OCI-LY7 (cell line): Measurements from ENCODE around the gene TRPM3. TPM values are rescaled to one million over a fixed set of nuclear protein-coding genes. Genes with fewer than 3 reads are reported as not detected.

Experiments
- BruUV-seq: library from RNA; stranded (reverse); fragments of 400-500 nt; replicated peaks from 2 replicates; lab custom pipeline; 2021; lab: Mats Ljungman, UMichigan
- CTCF ChIA-PET: fragments of 300-600 bp; sonication (Branson Sonifier 250); formaldehyde crosslinking; loops from one replicate; lab custom pipeline; 2022; ENCODE audit warnings: antibody characterized with exemption; ENCODE audit not compliant: unreplicated experiment; lab: Charles Lee
- POLR2A ChIA-PET: fragments of 300-600 bp; sonication (Branson Sonifier 250); formaldehyde crosslinking; loops from one replicate; lab custom pipeline; 2022; ENCODE audit warnings: antibody characterized with exemption; lab: Charles Lee
- DNase-seq: peaks from one replicate; pipeline ENCODE4 v3.0.0-alpha.2; 2015; ENCODE audit warnings: low spot score
- H2AFZ ChIP-seq: fragments of 200-600 bp; sonication (generic), shearing (Covaris generic); 2 replicates; pipeline ENCODE4 v1.6.1; 2014; ENCODE audit warnings: mild to moderate bottlenecking, antibody characterized with exemption, low read length, moderate library complexity
- H3K27ac ChIP-seq: fragments of 200-600 bp; sonication (generic); 2 replicates; pipeline ENCODE4 v1.5.1; 2014; ENCODE audit warnings: mixed run types, low read depth, mild to moderate bottlenecking, moderate library complexity, low read length, inconsistent platforms; ENCODE audit not compliant: poor library complexity, severe bottlenecking
- H3K36me3 ChIP-seq: fragments of 200-600 bp; sonication (generic); 2 replicates; pipeline ENCODE4 v1.6.1; 2014; ENCODE audit warnings: mild to moderate bottlenecking, antibody characterized with exemption, low read length, moderate library complexity, mixed read lengths; ENCODE audit not compliant: insufficient read depth
- H3K4me1 ChIP-seq: fragments of 200-600 bp; sonication (generic); 2 replicates; pipeline ENCODE4 v1.5.1; 2014; ENCODE audit warnings: mild to moderate bottlenecking, low read length; ENCODE audit not compliant: insufficient read depth, poor library complexity, severe bottlenecking
- H3K4me2 ChIP-seq: fragments of 200-600 bp; sonication (generic); 2 replicates; pipeline ENCODE4 v1.6.1; 2014; ENCODE audit warnings: mild to moderate bottlenecking, low read length
- H3K4me3 ChIP-seq: fragments of 200-600 bp; sonication (generic); 2 replicates; pipeline ENCODE4 v1.5.1; 2014; ENCODE audit warnings: mild to moderate bottlenecking, low read depth, low read length; ENCODE audit not compliant: poor library complexity, severe bottlenecking
- H3K79me2 ChIP-seq: fragments of 200-600 bp; sonication (generic); 2 replicates; pipeline ENCODE4 v1.6.1; 2016; ENCODE audit warnings: low read depth, mild to moderate bottlenecking, low read length, moderate library complexity, mixed read lengths; ENCODE audit not compliant: insufficient read depth
- H3K9me2 ChIP-seq: fragments of 200-600 bp; sonication (generic); 2 replicates; pipeline ENCODE4 v1.6.1; 2016; ENCODE audit warnings: mild to moderate bottlenecking, low read length, mixed read lengths; ENCODE audit not compliant: insufficient read depth
- H3K9me3 ChIP-seq: fragments of 200-600 bp; sonication (generic); 2 replicates; pipeline ENCODE4 v1.6.1; 2014; ENCODE audit warnings: mild to moderate bottlenecking, mixed run types, low read length, mixed read lengths
- H4K20me1 ChIP-seq: fragments of 200-600 bp; sonication (generic); 2 replicates; pipeline ENCODE4 v1.6.1; 2014; ENCODE audit warnings: mild to moderate bottlenecking, antibody characterized with exemption, low read length, moderate library complexity, mixed read lengths; ENCODE audit not compliant: insufficient read depth
- EZH2phosphoT487 ChIP-seq: fragments of 200-600 bp; sonication (generic); IDR thresholded peaks from 2 replicates; pipeline ENCODE4 v1.6.1; 2018; ENCODE audit warnings: low read depth, borderline replicate concordance, mild to moderate bottlenecking, mixed run types, antibody characterized with exemption, low read length, moderate library complexity, mixed read lengths
- intact Hi-C: fragments of 100-400 bp; cut with micrococcal nuclease; formaldehyde crosslinking; loops from one replicate; pipeline ENCODE4 v1.10.0; 2022; ENCODE audit not compliant: unreplicated experiment
- total RNA-seq, 2 experiments: library from RNA; depleted of rRNA in 1 of 2; stranded (reverse); fragments of >200 nt in 1 of 2; shearing (Covaris generic) in 1 of 2; gene quantifications; 2 replicates each; pipeline ENCODE4 v1.2.3, GENCODE V29; 2014 to 2022
- TF ChIP-seq, protein P1 (sequence below): fragments of 200-600 bp; sonication (generic); conservative IDR thresholded peaks from 2 replicates; pipeline ENCODE4 v1.5.1; 2014; ENCODE audit warnings: mild to moderate bottlenecking, antibody characterized with exemption, low read length, moderate library complexity, mixed read lengths

Gene TRPM3
- total RNA-seq, 2 experiments from 2014 or later: not detected

DNA sequence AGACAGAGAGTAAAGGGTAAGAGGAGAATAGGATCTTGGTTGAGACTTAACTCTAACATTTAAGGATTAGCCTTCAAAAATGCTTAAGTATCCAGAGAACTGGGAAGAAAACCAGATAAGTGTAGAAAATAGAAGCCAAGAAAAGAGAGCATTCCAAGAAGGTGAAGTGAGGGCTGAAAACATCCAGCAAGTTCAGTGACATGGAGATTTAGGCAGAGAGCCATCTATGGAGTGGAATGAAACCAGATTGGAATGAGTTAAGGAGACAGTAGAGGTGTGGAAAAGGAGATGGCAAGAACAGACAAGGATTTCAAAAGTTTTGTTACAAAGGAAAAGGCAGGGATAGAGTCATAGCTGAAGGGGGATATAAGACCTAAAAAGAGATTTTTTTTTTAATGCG, 188.1 kb downstream of the TRPM3 start:
- Histone ChIP-seq H3K4me1 (no peaks in the 10 kb centered on the region), H3K4me3 (no peak overlapping the region), H3K9me2 (no peaks in the 10 kb centered on the region), H2AFZ (no peak overlapping the region), H3K4me2 (no peak overlapping the region), H3K36me3 (no peaks in the 10 kb centered on the region), H3K9me3 (no peaks in the 10 kb centered on the region), H3K27ac (no peak overlapping the region), H3K79me2 (no peaks in the 10 kb centered on the region), H4K20me1 (no peaks in the 10 kb centered on the region)
- DNase-seq: no peak
- ChIA-PET POLR2A (no interaction called here), CTCF (no interaction called here)
- intact Hi-C loops: no loop called here
- TF ChIP-seq, protein P1, sequence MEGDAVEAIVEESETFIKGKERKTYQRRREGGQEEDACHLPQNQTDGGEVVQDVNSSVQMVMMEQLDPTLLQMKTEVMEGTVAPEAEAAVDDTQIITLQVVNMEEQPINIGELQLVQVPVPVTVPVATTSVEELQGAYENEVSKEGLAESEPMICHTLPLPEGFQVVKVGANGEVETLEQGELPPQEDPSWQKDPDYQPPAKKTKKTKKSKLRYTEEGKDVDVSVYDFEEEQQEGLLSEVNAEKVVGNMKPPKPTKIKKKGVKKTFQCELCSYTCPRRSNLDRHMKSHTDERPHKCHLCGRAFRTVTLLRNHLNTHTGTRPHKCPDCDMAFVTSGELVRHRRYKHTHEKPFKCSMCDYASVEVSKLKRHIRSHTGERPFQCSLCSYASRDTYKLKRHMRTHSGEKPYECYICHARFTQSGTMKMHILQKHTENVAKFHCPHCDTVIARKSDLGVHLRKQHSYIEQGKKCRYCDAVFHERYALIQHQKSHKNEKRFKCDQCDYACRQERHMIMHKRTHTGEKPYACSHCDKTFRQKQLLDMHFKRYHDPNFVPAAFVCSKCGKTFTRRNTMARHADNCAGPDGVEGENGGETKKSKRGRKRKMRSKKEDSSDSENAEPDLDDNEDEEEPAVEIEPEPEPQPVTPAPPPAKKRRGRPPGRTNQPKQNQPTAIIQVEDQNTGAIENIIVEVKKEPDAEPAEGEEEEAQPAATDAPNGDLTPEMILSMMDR: no peak
- no peak for TF ChIP-seq EZH2phosphoT487
- no TSS peak for BruUV-seq

DNA sequence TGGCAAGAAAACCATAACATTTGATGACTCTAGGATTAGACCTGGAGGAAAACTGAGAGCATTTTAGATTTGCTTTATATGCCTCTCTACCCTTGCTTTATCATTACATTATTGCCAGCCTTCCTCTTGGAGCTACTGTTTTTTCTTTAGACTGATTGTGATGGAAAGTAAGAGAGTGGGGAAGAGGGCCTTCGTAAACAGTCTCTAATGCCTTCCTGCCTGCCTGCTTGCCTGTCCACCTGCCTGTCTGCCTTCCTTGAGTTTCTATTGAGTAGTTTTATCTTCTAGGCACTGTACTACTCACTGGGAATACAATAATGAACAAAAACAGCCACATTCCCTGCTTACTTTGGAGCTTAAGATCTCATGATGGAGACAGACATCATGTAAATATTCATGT, 189.3 kb downstream of the TRPM3 start:
- intact Hi-C loops: no loop called here
- H3K27ac ChIP-seq: no peak overlapping the region

DNA sequence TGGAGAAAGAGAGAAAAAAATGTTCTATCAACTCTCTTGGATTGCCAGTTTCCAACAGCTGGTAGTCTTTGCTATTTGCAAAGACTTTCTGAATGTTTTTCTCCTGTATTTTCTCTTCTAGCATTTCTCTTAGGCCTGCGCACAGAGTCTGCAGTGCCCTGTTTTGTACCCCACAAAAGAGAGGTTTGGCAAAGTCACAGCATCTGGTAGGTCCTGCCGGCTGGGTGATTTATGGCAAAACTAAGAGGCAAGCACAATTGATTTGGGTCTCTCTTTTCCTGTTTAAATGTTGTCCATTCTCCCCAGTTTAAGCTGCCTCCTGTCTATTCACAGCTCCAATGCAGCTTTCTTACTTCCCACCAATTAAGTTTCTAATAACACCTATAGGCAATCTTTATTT, 193.9 kb downstream of the TRPM3 start:
- Histone ChIP-seq H3K4me2 (no peak overlapping the region), H3K27ac (no peak overlapping the region), H3K4me3 (no peak overlapping the region), H3K9me2 (no peaks in the 10 kb centered on the region), H3K79me2 (no peaks in the 10 kb centered on the region), H3K36me3 (no peaks in the 10 kb centered on the region), H2AFZ (no peak overlapping the region), H4K20me1 (no peaks in the 10 kb centered on the region), H3K9me3 (no peaks in the 10 kb centered on the region), H3K4me1 (no peaks in the 10 kb centered on the region)
- DNase-seq: no peak
- ChIA-PET POLR2A (interaction anchor here (1.5 kb wide), 1 partner anchor 10 kb away, joined by 8 read pairs; no protein-coding TSS in a partner anchor), CTCF (no interaction called here)
- no peak for TF ChIP-seq EZH2phosphoT487
- TF ChIP-seq, protein P1: no peak
- intact Hi-C loops: loop anchor here (10.0 kb wide), 2 partner anchors 47 to 317 kb away; no protein-coding TSS in a partner anchor
- BruUV-seq: no TSS peak

More for the DNA sequence above, 189.3 kb downstream of the TRPM3 start:
- H3K9me2 ChIP-seq: no peaks in the 10 kb centered on the region
- H3K4me2 ChIP-seq: no peak overlapping the region
- no peaks in the 10 kb centered on the region for H3K9me3 ChIP-seq
- no peak overlapping the region for H2AFZ ChIP-seq
- no peaks in the 10 kb centered on the region for H3K79me2 ChIP-seq
- no peaks in the 10 kb centered on the region for H3K4me1 ChIP-seq
- no peaks in the 10 kb centered on the region for H4K20me1 ChIP-seq
- TF ChIP-seq, protein P1: no peak
- no peak for TF ChIP-seq EZH2phosphoT487
- BruUV-seq: no TSS peak
- ChIA-PET POLR2A (no interaction called here), CTCF (no interaction called here)
- H3K36me3 ChIP-seq: no peaks in the 10 kb centered on the region
- DNase-seq: no peak
- H3K4me3 ChIP-seq: no peak overlapping the region
